Mucosa of descending colon (tissue), 3 donors: ENCODE measurements around the gene MERTK. TPM values are rescaled to one million over a fixed set of nuclear protein-coding genes. Genes with fewer than 3 reads are reported as not detected.

Experiments used
- ATAC-seq: fragments of 200-7000 bp; cut with Tn5 transposase; one replicate; pipeline ENCODE4 v1.9.1; 2020; ENCODE audit warnings: mild to moderate bottlenecking, moderate library complexity
- DNase-seq, 3 donors: peaks; one replicate each; pipeline ENCODE4 v3.0.0-alpha.2; 2020
- H3K36me3 ChIP-seq: fragments of 200-600 bp; one replicate; pipeline ENCODE4 v1.8.0; 2021; ENCODE audit warnings: low read depth, mild to moderate bottlenecking
- H3K4me1 ChIP-seq: fragments of 200-600 bp; one replicate; pipeline ENCODE4 v1.8.0; 2021; ENCODE audit warnings: low read depth, mild to moderate bottlenecking
- H3K4me3 ChIP-seq: fragments of 200-600 bp; one replicate; pipeline ENCODE4 v1.8.0; 2021; ENCODE audit warnings: mild to moderate bottlenecking
- H3K9me3 ChIP-seq: fragments of 200-600 bp; one replicate; pipeline ENCODE4 v1.8.0; 2021; ENCODE audit warnings: mild to moderate bottlenecking
- CTCF ChIP-seq: fragments of 200-600 bp; IDR thresholded peaks from one replicate; pipeline ENCODE4 v1.8.0; 2022; ENCODE audit warnings: antibody characterized with exemption, mild to moderate bottlenecking
- intact Hi-C, 2 donors: fragments of 100-400 bp; cut with DNase I in 1 of 2; cut with micrococcal nuclease in 1 of 2; formaldehyde crosslinking; loops; one replicate each; pipeline versions ENCODE4 v1.11.0 to v1.11.1; 2022; cut with DNase I, micrococcal nuclease
- total RNA-seq, 3 donors: library from RNA; stranded (reverse); fragmentation: NEBNext Ultra II Directional in 2 of 3; extraction: Animal tissue kit (Norgen Biotek cat#: 25700) in 2 of 3; gene quantifications; one replicate each; pipeline versions ENCODE4 v1.2.1 to v1.2.4, GENCODE V29; 2021 to 2023
- donor health status: DM: no; HTN: no; CAD: no; lungs with moderate emphysema.
- donor health status: DM: no; HTN: no; CAD: no.
- donor health status: DM: no; HTN: yes; CAD: no.

MERTK gene
- total RNA-seq, 3 donors from 2014 or later, result 9.3 to 17.2 (median 13.7) TPM

GRCh38 chr2:111978452-111979170, 80.2 kb downstream of the MERTK start:
- H3K4me3 ChIP-seq, result no peak overlapping the region
- ATAC-seq, result no peak
- H3K9me3 ChIP-seq, result peaks cover 5% of the 10 kb centered on the region
- H3K4me1 ChIP-seq, result no peaks in the 10 kb centered on the region
- intact Hi-C loops, result no loop called here
- no peak for DNase-seq
- no peak for TF ChIP-seq CTCF
- no peaks in the 10 kb centered on the region for H3K36me3 ChIP-seq

- Histone ChIP-seq H3K4me3 (no peak overlapping the region), H3K36me3 (no peaks in the 10 kb centered on the region), H3K4me1 (no peaks in the 10 kb centered on the region), H3K9me3 (peaks cover 5% of the 10 kb centered on the region)
- no peak for TF ChIP-seq CTCF
- ATAC-seq (no peak), DNase-seq (no peak)
- intact Hi-C loops, result no loop called here
Measured at GRCh38 chr2:111981666-111982065, 83.3 kb downstream of the MERTK start.

GRCh38 chr2:111982822-111983221, 84.4 kb downstream of the MERTK start:
- H3K36me3 ChIP-seq, result no peaks in the 10 kb centered on the region
- H3K4me3 ChIP-seq, result no peak overlapping the region
- ATAC-seq (no peak), DNase-seq (no peak)
- H3K4me1 ChIP-seq, result peaks cover 7% of the 10 kb centered on the region
- TF ChIP-seq CTCF, result no peak
- H3K9me3 ChIP-seq, result no peaks in the 10 kb centered on the region
- intact Hi-C loops, result no loop called here

GRCh38 chr2:111983478-111984212, 85.2 kb downstream of the MERTK start:
- DNase-seq (no peak), ATAC-seq (no peak)
- no peak for TF ChIP-seq CTCF
- peaks cover 14% of the 10 kb centered on the region for H3K4me1 ChIP-seq
- no peaks in the 10 kb centered on the region for H3K9me3 ChIP-seq
- no peak overlapping the region for H3K4me3 ChIP-seq
- H3K36me3 ChIP-seq, result no peaks in the 10 kb centered on the region
- intact Hi-C loops, result no loop called here

GRCh38 chr2:111984213-111984604, 85.8 kb downstream of the MERTK start:
- DNase-seq (no peak), ATAC-seq (no peak)
- no peaks in the 10 kb centered on the region for H3K9me3 ChIP-seq
- intact Hi-C loops, result no loop called here
- peaks cover 17% of the 10 kb centered on the region for H3K4me1 ChIP-seq
- no peak for TF ChIP-seq CTCF
- no peak overlapping the region for H3K4me3 ChIP-seq
- no peaks in the 10 kb centered on the region for H3K36me3 ChIP-seq
